B cell (primary cell): ENCODE data around the gene NUDT3.

ENCODE experiments used
- CTCF ChIP-seq: fragments of 200-600 bp; IDR thresholded peaks from one replicate; pipeline ENCODE4 v1.8.0; 2022; ENCODE audit warnings: antibody characterized with exemption, mild to moderate bottlenecking
- EZH2 ChIP-seq: IDR thresholded peaks from 2 replicates; pipeline ENCODE4 v1.6.1; 2012; ENCODE audit warnings: borderline replicate concordance, low read depth, mild to moderate bottlenecking, moderate library complexity, low read length; ENCODE audit not compliant: insufficient read depth, poor library complexity, severe bottlenecking

GRCh38 chr6:34347303-34347702 is 45.2 kb downstream of the NUDT3 start:
- TF ChIP-seq CTCF (no peak), EZH2 (no peak)
